ENCODE data around the gene NKX3-2.
A peak's percentile ranks its signal among the peaks of the same experiment; 100 is the strongest.

DNA sequence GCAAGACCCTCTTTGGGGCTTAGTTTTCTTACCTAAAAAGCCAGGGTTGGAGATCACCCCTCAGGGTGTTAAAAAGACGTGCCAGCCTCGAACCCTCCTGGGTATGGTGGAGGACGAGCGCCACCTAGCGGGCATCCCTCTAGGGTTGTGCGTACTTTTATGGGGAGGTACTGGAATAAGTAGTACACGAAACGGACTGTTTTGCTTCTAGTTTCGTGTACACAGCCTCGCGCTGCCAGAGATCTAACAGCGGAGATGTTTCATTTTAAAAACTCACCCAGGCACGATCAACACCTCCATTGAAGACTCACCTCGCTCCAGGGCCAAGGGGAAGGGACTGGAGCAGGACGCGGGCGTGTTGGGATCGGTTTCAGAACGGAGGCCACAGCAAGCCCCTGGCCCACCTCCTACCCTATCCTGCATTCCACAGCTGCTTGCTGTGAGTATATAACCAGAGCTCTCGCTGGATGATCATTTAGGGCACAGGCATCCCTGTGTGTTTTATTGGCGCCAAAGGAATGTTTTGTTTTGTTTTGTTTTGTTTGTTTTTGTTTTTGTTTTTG is 4.8 kb upstream of the NKX3-2 start:
- TF ChIP-seq CTCF (conservative IDR thresholded peaks at IDR 0.05; ENCODE audit: low read length) (peak; percentile 96), EZH2phosphoT487 (IDR thresholded peaks at IDR 0.05; ENCODE audit: borderline replicate concordance) (no peak)
